Measurements from ENCODE around the gene CCDC3.
"Not testable (repeated sequence)": the region's sequence is repeated elsewhere in the genome, so short reads cannot be mapped to it uniquely, and the experiment has no call there.

- TF ChIP-seq CTCF (IDR thresholded peaks at IDR 0.05; ENCODE audit: insufficient read depth, low read length); REST (IDR thresholded peaks at IDR 0.05; ENCODE audit: insufficient replicate concordance, low read depth): not testable (repeated sequence)
Measured at GRCh38 chr10:12865515-12865914, 136.0 kb downstream of the CCDC3 start.

All from HL-60 (cell line).